Epithelial cell of prostate (primary cell): ENCODE measurements around the gene PLEKHA7.

Source experiments
- DNase-seq: peaks from one replicate; pipeline ENCODE4 v3.0.0-alpha.2; 2011; ENCODE audit warnings: low read depth, low spot score
- H3K27ac ChIP-seq: fragments of 450-650 bp; 2 replicates; pipeline ENCODE4 v1.5.1; 2017; ENCODE audit warnings: mild to moderate bottlenecking

The PLEKHA7 gene

DNA sequence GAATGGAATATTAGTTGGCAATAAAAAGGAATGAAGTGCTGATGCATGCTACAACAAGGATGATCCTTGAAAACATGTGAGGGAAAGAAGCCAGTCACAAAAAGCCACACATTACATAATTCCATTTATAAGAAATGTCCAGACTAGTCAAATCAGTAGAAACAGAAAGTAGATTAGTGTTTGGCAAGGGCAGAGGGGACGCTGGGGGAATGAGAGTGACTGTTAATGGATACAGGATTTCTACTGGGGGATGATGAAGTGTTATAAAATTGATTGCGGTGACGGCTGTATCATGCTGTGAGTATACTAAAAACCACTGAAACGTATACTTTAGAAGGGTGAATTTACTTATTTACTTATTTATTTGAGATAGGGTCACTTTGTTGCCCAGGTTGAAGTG, 217.9 kb downstream of the PLEKHA7 start:
- DNase-seq: no peak
- no peak overlapping the region for H3K27ac ChIP-seq

- no peak overlapping the region for H3K27ac ChIP-seq
- DNase-seq: no peak
Measured at GRCh38 chr11:16795146-16795545, 219.1 kb downstream of the PLEKHA7 start.

- H3K27ac ChIP-seq: no peak overlapping the region
- DNase-seq: no peak
Measured at GRCh38 chr11:16794047-16794818, 220.0 kb downstream of the PLEKHA7 start.

- no peak overlapping the region for H3K27ac ChIP-seq
- DNase-seq: no peak
Measured at GRCh38 chr11:16793511-16793910, 220.7 kb downstream of the PLEKHA7 start.

DNA sequence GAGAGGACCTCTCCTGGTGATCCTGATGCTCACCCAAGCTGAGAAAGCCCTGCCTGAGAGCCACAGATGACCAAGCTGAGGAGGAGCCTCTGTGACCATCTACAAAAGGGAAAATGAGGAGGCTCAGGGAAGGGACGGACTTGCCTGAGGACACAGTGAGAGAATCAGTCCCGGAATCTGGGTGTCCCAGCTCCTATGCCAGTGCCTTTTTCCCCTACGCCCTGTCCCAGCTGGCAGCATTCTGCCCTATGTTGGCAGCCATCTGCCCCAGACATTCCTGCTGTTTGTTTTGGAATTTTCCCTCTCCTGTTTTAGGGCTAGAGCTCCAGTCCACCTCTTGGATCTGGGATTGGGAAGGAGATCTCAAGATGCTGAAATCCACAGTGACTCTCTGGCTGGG, 221.2 kb downstream of the PLEKHA7 start:
- no peak overlapping the region for H3K27ac ChIP-seq
- no peak for DNase-seq

DNA sequence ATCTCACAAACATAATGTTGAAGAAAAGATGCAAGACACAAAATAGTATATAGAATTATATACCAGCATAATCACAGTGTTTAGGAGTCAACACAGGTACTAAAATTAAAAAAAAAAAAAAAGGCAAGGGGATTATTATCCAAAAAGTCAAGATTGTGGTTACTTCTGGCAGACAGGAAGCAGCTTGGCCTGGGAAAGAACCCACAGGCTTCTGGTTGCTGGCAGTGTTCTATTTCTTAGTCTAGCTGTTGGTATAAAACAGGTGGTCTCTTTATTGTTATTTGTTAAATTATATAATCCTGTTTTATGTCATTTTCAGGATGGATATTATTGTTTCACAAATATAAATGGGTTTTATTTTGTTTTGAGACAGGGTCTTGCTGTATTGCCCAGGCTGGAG, 221.8 kb downstream of the PLEKHA7 start:
- no peak overlapping the region for H3K27ac ChIP-seq

DNA sequence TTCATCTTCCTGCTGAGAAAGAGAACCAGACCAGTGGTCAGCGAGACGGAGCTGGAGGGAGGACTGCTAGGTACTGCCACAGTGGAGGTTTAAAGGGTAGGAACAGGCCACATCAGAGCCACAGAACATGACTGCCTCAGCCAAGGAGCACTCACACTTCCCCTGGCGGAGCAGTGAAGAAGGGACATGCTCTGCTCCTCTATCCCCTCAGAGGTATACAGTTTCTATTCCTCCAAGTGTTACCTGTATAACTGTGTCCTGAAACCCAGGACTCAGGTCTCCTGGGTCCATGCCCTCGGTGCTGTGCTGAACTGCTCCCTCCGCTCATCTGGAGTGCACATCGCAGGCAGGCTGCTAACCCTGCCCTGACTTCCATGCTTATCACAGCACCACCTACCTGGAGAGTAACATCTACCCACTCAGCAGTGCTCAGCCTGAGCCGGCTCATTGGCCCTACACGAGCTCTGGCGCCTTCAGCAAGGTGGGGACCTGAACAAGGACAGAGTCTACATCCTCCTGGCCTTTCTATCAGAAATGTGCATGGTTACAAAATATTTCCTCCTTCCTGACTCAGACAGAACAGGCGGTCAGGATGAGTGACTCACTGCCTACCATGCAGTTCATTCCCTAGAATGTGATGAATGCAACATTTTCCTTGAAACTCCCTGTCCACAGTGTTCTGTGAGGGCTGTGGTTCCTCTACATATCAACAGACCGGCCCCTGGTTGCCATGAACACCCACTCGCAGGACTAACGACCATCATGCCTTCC, 222.8 kb downstream of the PLEKHA7 start:
- peak overlapping the region; percentile 42 for H3K27ac ChIP-seq
- DNase-seq: peak; percentile 34

More for the DNA sequence above, 221.8 kb downstream of the PLEKHA7 start:
- DNase-seq: no peak

DNA sequence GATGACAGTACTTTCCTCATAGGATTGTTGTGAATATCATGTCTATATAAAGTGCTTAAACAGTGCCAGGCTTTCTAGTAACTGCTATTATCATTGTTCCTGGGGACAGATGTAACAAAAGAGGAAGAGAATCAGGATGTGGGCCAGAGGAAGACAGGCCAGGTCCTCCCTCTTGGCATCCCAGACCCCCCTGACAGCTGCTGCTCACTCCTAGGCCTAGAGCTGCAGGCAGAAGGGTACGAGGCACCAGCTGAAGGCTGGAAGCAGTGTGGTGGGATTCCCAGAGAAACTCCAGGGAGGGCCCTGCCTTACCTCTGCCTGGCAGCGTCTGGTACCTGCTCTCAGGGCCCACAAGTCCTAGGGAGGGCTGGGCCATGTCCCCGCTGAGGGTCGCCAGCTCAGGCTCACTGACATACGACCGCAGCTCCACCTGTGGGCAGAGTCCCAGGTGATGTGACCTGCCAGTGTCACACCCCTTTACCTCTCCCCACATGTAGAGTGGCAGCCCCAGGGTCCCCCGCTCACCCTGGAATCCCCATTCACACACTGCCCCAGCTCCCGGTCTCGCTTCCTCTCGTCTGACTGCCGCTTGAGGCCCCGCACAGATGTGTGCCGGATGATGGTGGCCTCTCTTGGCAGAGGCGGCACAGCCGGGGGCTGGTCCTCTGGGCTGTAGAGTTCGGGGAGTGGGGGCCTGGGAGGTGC, 223.6 kb downstream of the PLEKHA7 start:
- H3K27ac ChIP-seq: no peak overlapping the region
- no peak for DNase-seq

DNA sequence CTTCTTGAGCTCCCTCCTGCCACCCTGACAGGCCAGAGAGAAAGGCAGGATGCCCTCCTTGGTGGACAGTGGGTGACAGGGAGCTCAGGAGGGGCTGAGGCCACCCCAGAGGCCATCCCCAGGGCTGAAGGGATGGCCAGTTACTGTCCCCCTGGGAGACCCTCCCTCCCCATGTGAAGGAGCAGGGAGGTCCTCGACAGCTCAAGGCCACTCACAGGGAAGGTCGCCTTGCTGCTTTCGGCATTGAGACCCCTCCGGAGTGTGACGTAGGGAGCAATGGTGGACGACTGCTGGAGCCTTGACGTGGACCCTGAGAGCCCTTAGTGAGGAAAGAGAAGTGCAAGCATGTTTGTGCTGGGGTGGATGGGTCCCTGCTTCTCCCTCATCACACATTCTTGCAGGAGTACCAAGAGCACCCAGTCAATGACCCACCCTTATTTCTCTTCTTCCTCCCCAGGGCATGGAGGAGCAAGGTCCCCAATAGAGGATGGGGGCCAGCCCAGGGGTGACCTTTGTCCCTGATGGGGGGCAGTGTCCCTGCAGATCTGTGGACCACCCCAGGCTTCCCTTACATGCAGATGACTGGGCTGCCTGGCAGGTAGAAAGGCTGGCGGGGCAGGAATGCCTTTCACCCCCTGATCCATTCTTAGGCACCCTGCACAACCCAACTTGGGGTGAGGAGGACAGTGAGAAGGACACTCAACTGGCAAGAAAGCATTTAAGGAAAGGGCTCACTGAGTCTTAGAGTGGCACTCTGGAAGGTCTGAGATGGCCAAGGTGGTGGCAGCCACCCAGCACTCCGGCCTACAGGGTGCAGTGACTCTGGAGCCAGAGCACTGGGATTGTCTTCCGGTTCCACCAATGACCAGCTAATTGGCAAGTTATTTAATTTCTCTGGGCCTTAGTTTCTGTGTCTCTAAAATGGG, 224.4 kb downstream of the PLEKHA7 start:
- H3K27ac ChIP-seq: no peak overlapping the region
- DNase-seq: no peak

GRCh38 chr11:16789063-16789420, 225.2 kb downstream of the PLEKHA7 start:
- peak overlapping the region; percentile 49 for H3K27ac ChIP-seq

GRCh38 chr11:16788141-16789062, 225.8 kb downstream of the PLEKHA7 start:
- DNase-seq: peak; percentile 96
- peak overlapping the region; percentile 49 for H3K27ac ChIP-seq

More at GRCh38 chr11:16789063-16789420, 225.2 kb downstream of the PLEKHA7 start:
- no peak for DNase-seq

DNA sequence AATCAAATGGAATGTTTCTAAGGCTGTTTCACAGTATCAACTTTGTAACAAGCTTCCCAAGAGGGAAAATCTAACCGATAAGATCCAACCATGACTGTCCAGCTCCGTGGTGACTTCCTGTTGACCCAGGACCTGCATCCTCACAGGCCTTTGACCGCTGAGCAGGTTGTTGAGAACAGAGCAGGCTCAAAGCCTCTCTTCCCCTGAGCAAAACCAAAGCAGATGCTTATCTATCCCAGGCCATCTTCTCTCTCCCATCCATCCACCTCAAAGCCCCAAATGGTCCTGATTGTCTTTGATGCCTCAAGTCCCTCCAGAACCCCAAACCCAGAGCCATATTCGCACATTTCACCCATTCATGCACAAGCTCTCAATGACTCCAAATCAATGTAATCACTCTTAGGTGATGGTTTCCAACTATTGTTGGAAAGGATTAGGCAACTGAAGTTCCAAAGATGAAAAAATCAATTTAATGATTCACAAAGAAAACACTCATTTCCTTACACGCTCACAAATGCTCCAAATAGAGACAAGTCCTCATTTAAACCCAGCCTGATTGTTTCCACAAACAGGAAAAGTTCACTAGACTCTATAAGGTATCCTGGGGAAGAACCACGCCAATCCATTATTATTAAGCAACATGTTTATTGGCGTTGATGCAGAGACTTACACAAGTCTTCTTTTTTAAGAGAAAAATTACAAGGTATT, 227.0 kb downstream of the PLEKHA7 start:
- DNase-seq: no peak
- peak overlapping the region; percentile 49 for H3K27ac ChIP-seq

GRCh38 chr11:16786131-16786530, 228.1 kb downstream of the PLEKHA7 start:
- H3K27ac ChIP-seq: no peak overlapping the region
- no peak for DNase-seq

DNA sequence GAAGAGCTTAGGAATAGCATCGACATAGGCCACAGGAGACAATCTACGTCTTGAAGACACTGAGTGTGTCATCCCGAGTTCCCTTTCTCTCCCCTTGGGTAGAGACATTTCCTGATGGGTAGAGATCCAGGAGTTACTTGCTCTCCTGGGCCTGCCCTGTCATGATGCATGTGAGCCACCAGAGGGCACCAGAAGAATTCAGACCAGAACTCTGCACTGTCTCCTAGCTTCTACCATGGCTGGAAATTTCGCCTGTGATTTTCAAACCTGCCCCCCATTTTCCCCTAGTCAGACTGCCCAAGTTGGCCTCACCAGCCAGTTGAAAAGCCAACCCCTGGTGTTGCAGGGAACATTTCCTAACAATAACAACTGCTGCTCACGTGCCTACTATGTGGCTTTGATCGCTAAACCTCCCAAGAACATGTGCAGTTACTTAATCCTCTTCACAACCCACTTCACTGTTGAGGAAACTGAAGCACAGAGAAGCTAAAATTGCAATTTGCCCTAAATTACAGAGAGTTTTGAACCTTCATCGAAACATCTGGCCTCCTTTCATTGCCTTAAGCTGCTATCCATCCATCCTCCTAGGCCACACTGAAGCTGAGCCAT, 228.6 kb downstream of the PLEKHA7 start:
- DNase-seq: peak; percentile 22
- no peak overlapping the region for H3K27ac ChIP-seq

GRCh38 chr11:16784666-16785065, 229.5 kb downstream of the PLEKHA7 start:
- DNase-seq: no peak
- no peak overlapping the region for H3K27ac ChIP-seq

GRCh38 chr11:16784097-16784496, 230.1 kb downstream of the PLEKHA7 start:
- no peak for DNase-seq

DNA sequence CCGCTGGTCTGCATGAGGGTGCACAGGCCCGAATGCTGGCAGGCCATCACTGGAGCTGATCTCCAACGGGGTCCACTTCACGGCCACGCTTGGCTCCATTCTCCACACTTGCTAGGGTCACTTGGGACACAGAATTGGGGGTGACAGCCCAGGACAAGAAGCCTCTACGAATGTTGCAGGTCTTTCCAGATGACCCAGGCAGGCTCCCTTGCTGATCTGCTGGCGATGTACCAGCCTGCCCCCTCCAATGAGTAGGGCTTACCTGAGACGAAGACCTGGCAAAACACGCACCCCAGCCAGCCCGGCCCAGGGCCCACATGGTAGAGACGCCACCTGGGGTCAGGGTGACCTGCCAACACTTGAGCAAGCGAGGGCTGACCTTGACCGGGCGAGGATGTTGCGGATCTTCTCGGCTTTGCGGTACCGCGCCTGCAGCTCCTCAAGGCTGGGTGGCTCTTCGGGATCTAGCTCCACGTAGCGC, 230.9 kb downstream of the PLEKHA7 start:
- DNase-seq: no peak
- no peak overlapping the region for H3K27ac ChIP-seq

More at GRCh38 chr11:16784097-16784496, 230.1 kb downstream of the PLEKHA7 start:
- H3K27ac ChIP-seq: no peak overlapping the region
